HCT116 (cell line): ENCODE results near the gene KLHL18. TPM values are rescaled to one million over a fixed set of nuclear protein-coding genes. Genes with fewer than 3 reads are reported as not detected.

Source experiments
- ATAC-seq: fragments of 200-7000 bp; cut with Tn5 transposase; 2 replicates; pipeline ENCODE4 v1.9.1; 2020; ENCODE audit warnings: mild to moderate bottlenecking, moderate library complexity
- BruUV-seq: library from RNA; stranded (reverse); fragments of 400-500 nt; replicated peaks from 2 replicates; lab custom pipeline; 2021; lab: Mats Ljungman, UMichigan
- CTCF ChIA-PET: fragments of 300-600 bp; sonication (Branson Sonifier 250); formaldehyde crosslinking; loops from one replicate; lab custom pipeline; 2021; ENCODE audit warnings: antibody characterized with exemption; lab: Charles Lee
- POLR2A ChIA-PET: fragments of 300-600, 350-600 bp; sonication (Branson Sonifier 250); formaldehyde crosslinking; loops from one replicate; lab custom pipeline; 2021; ENCODE audit warnings: antibody characterized with exemption; lab: Charles Lee
- RAD21 ChIA-PET, 2 experiments: fragments of 300-600 bp; sonication (Branson Sonifier 250); formaldehyde crosslinking; loops; one replicate each; lab custom pipeline; 2023; ENCODE audit warnings: low total read pairs in 2 of 2; ENCODE audit not compliant: uncharacterized antibody in 2 of 2, unreplicated experiment in 2 of 2, low non-redundant PET in 1 of 2; lab: Charles Lee
- DNase-seq: peaks from one replicate; pipeline ENCODE4 v3.0.0-alpha.2; 2010; ENCODE audit warnings: low read depth, low spot score
- H2AFZ ChIP-seq: fragments of 200-600 bp; shearing (Covaris generic), sonication (generic); 2 replicates; pipeline ENCODE4 v1.6.1; 2017; ENCODE audit warnings: low read depth, mixed run types, mixed read lengths, antibody characterized with exemption, low read length; ENCODE audit not compliant: poor library complexity, severe bottlenecking
- H3K27ac ChIP-seq: 2 replicates; pipeline ENCODE4 v1.5.1; 2012; ENCODE audit warnings: low read depth, low read length
- H3K27me3 ChIP-seq: fragments of 200-600 bp; sonication (generic); 2 replicates; pipeline ENCODE4 v1.6.1; 2016; ENCODE audit warnings: mixed run types, low read length, mixed read lengths; ENCODE audit not compliant: insufficient read depth
- H3K36me3 ChIP-seq, 2 experiments: fragments of 200-500 bp in 1 of 2; fragments of 200-600 bp in 1 of 2; sonication (Bioruptor generic) in 1 of 2; sonication (generic) in 1 of 2; 2 replicates each; pipeline versions ENCODE4 v1.5.1 to v1.6.1; 2014 to 2016; ENCODE audit warnings: low read length in 2 of 2, inconsistent platforms in 1 of 2, mixed read lengths in 1 of 2, mixed run types in 1 of 2; ENCODE audit not compliant: insufficient read depth in 2 of 2, control insufficient read depth in 1 of 2
- H3K4me1 ChIP-seq, 2 experiments: fragments of 200-600 bp in 1 of 2; sonication (generic) in 1 of 2; 2 replicates each; pipeline versions ENCODE4 v1.5.1 to v1.6.1; 2012 to 2017; ENCODE audit warnings: low read length in 2 of 2, inconsistent platforms in 1 of 2, mild to moderate bottlenecking in 1 of 2, mixed read lengths in 1 of 2, mixed run types in 1 of 2, moderate library complexity in 1 of 2; ENCODE audit not compliant: insufficient read depth in 2 of 2, control insufficient read depth in 1 of 2
- H3K4me2 ChIP-seq: fragments of 200-600 bp; sonication (generic); 2 replicates; pipeline ENCODE4 v1.6.1; 2017; ENCODE audit warnings: mixed run types, low read length, mixed read lengths
- H3K4me3 ChIP-seq, 2 experiments: fragments of 200-600 bp in 1 of 2; sonication (generic) in 1 of 2; replicated peaks in 1 of 2; 2 replicates each; pipeline ENCODE4 v1.5.1; 2011 to 2016; ENCODE audit warnings: low read length in 2 of 2, control low read depth in 1 of 2, low read depth in 1 of 2, mild to moderate bottlenecking in 1 of 2, mixed read lengths in 1 of 2, mixed run types in 1 of 2
- H3K79me2 ChIP-seq: fragments of 200-600 bp; sonication (generic); 2 replicates; pipeline ENCODE4 v1.6.1; 2017; ENCODE audit warnings: mild to moderate bottlenecking, mixed run types, low read length, moderate library complexity, mixed read lengths; ENCODE audit not compliant: insufficient read depth
- H3K9ac ChIP-seq: fragments of 200-600 bp; sonication (generic); 2 replicates; pipeline ENCODE4 v1.6.1; 2016; ENCODE audit warnings: low read length, mixed read lengths
- H3K9me2 ChIP-seq: fragments of 200-600 bp; sonication (generic), shearing (Covaris generic); 2 replicates; pipeline ENCODE4 v1.6.1; 2017; ENCODE audit warnings: mixed run types, mild to moderate bottlenecking, moderate library complexity; ENCODE audit not compliant: insufficient read depth
- H3K9me3 ChIP-seq, 2 experiments: fragments of 200-500 bp in 1 of 2; fragments of 200-600 bp in 1 of 2; sonication (Bioruptor generic) in 1 of 2; sonication (generic) in 1 of 2; 2 replicates each; pipeline ENCODE4 v1.6.1; 2014 to 2017; ENCODE audit warnings: low read length in 2 of 2, mixed read lengths in 2 of 2, inconsistent platforms in 1 of 2, low read depth in 1 of 2, mild to moderate bottlenecking in 1 of 2, mixed run types in 1 of 2, moderate library complexity in 1 of 2; ENCODE audit not compliant: control insufficient read depth in 1 of 2, insufficient read depth in 1 of 2
- H4K20me1 ChIP-seq: fragments of 200-600 bp; sonication (generic), shearing (Covaris generic); 2 replicates; pipeline ENCODE4 v1.6.1; 2017; ENCODE audit warnings: mixed run types, mild to moderate bottlenecking, moderate library complexity; ENCODE audit not compliant: insufficient read depth
- CBX3 ChIP-seq: IDR thresholded peaks from 2 replicates; pipeline ENCODE4 v1.6.1; 2012; ENCODE audit warnings: low read depth
- CEBPB ChIP-seq: IDR thresholded peaks from 2 replicates; pipeline ENCODE4 v1.6.1; 2012; ENCODE audit warnings: low read depth
- EGR1 ChIP-seq: IDR thresholded peaks from 2 replicates; pipeline ENCODE4 v1.6.1; 2012; ENCODE audit warnings: low read depth
- ELF1 ChIP-seq: IDR thresholded peaks from 2 replicates; pipeline ENCODE4 v1.6.1; 2012; ENCODE audit warnings: low read depth, borderline replicate concordance
- EZH2 ChIP-seq: fragments of 200-600 bp; sonication (generic); IDR thresholded peaks from 2 replicates; pipeline ENCODE4 v1.6.1; 2017; ENCODE audit warnings: antibody characterized with exemption, mixed run types
- EZH2phosphoT487 ChIP-seq: fragments of 200-600 bp; IDR thresholded peaks from 2 replicates; pipeline ENCODE4 v1.6.1; 2018; ENCODE audit warnings: antibody characterized with exemption, borderline replicate concordance
- FOSL1 ChIP-seq: IDR thresholded peaks from 2 replicates; pipeline ENCODE4 v1.6.1; 2012; ENCODE audit warnings: low read depth
- JUND ChIP-seq: IDR thresholded peaks from 2 replicates; pipeline ENCODE4 v1.6.1; 2012
- POLR2AphosphoS5 ChIP-seq: IDR thresholded peaks from 2 replicates; pipeline ENCODE4 v1.6.1; 2011; ENCODE audit warnings: mild to moderate bottlenecking, low read depth, low read length, moderate library complexity
- RAD21 ChIP-seq: IDR thresholded peaks from 2 replicates; pipeline ENCODE4 v1.6.1; 2012; ENCODE audit warnings: low read depth, mild to moderate bottlenecking
- SIN3A ChIP-seq: IDR thresholded peaks from 2 replicates; pipeline ENCODE4 v1.6.1; 2012; ENCODE audit warnings: low read depth
- SP1 ChIP-seq: IDR thresholded peaks from 2 replicates; pipeline ENCODE4 v1.6.1; 2012; ENCODE audit warnings: low read depth
- SRF ChIP-seq: IDR thresholded peaks from 2 replicates; pipeline ENCODE4 v1.6.1; 2012; ENCODE audit warnings: low read depth
- TCF7L2 ChIP-seq: IDR thresholded peaks from 2 replicates; pipeline ENCODE4 v1.7.0; 2011; ENCODE audit warnings: borderline replicate concordance, inconsistent platforms; ENCODE audit not compliant: insufficient read depth, insufficient read length; ENCODE audit errors: extremely low read depth
- YY1 ChIP-seq: IDR thresholded peaks from 2 replicates; pipeline ENCODE4 v1.6.1; 2011; ENCODE audit warnings: low read length, low read depth, moderate library complexity, mild to moderate bottlenecking; ENCODE audit not compliant: insufficient replicate concordance; ENCODE audit errors: extremely low read depth
- ZFX ChIP-seq: fragments of 450-650 bp; IDR thresholded peaks from 2 replicates; pipeline ENCODE4 v1.6.1; 2017
- ZNF274 ChIP-seq: fragments of 200-500 bp; sonication (Bioruptor generic); IDR thresholded peaks from 2 replicates; pipeline ENCODE4 v1.6.1; 2014; ENCODE audit warnings: mild to moderate bottlenecking, low read depth, low read length, inconsistent platforms
- intact Hi-C: fragments of 100-400 bp; cut with micrococcal nuclease; formaldehyde crosslinking; loops from 2 replicates; pipeline ENCODE4 v1.10.0; 2022
- total RNA-seq: library from RNA; stranded (reverse); gene quantifications from one replicate; pipeline ENCODE4 v1.2.1, GENCODE V29; 2021; ENCODE audit not compliant: unreplicated experiment
- TF ChIP-seq, protein P1 (sequence below): IDR thresholded peaks from 2 replicates; pipeline ENCODE4 v1.6.1; 2012
- TF ChIP-seq, protein P2 (sequence below): IDR thresholded peaks from 2 replicates; pipeline ENCODE4 v1.6.1; 2012; ENCODE audit warnings: low read depth
- TF ChIP-seq, protein P3 (sequence below), 3 experiments: fragments of 200-600 bp in 1 of 3; sonication (generic) in 1 of 3; IDR thresholded peaks in 2 of 3; conservative IDR thresholded peaks in 1 of 3; 2 replicates each; pipeline ENCODE4 v1.5.1; 2012 to 2017; ENCODE audit warnings: low read depth in 2 of 3, low read length in 2 of 3, antibody characterized with exemption in 1 of 3, borderline replicate concordance in 1 of 3, control low read depth in 1 of 3, mild to moderate bottlenecking in 1 of 3, mixed read lengths in 1 of 3, mixed run types in 1 of 3, moderate library complexity in 1 of 3; ENCODE audit not compliant: insufficient read depth in 1 of 3

Gene KLHL18
- total RNA-seq, 1 experiment from 2014 or later = 32.3 TPM

DNA sequence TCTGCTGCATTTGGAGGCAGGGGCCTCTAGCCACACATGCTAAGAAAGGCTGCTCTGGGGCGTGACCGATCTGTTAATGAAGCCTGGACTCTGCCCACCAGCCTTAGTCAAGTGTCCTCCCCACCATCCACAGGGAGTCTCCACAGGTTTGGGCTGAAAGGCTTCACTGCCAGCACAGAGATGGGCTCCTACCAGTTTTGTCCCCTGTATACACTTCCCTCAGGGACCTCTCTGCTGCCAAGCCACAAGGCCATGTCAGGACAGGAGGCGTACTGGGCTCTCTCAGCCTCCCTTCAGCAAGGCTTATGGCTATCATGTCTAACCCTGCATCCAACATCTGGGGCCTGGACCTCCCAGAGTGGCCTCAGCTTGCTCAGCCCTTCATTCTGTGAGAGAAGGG is 23.6 kb upstream of the KLHL18 start:
- CTCF ChIA-PET = no interaction called here
- Histone ChIP-seq H2AFZ (no peak overlapping the region), H3K27ac (no peak overlapping the region), H3K4me3 (no peak overlapping the region), H3K9me3 (no peaks in the 10 kb centered on the region), H3K9me2 (no peaks in the 10 kb centered on the region), H3K9ac (no peak overlapping the region), H4K20me1 (no peaks in the 10 kb centered on the region), H3K79me2 (no peaks in the 10 kb centered on the region), H3K27me3 (no peaks in the 10 kb centered on the region), H3K4me1 (no peaks in the 10 kb centered on the region), H3K36me3 (no peaks in the 10 kb centered on the region), H3K4me2 (no peak overlapping the region)
- RAD21 ChIA-PET = no interaction called here
- DNase-seq (no peak), ATAC-seq (no peak)
- no TSS peak for BruUV-seq
- no peak for TF ChIP-seq CEBPB
- no peak for TF ChIP-seq RAD21
- TF ChIP-seq ZFX = no peak
- TF ChIP-seq, protein P1, sequence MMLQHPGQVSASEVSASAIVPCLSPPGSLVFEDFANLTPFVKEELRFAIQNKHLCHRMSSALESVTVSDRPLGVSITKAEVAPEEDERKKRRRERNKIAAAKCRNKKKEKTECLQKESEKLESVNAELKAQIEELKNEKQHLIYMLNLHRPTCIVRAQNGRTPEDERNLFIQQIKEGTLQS = no peak
- no peak for TF ChIP-seq EZH2
- no peak for TF ChIP-seq SRF
- TF ChIP-seq SIN3A = no peak
- TF ChIP-seq EZH2phosphoT487 = no peak
- no peak for TF ChIP-seq YY1
- TF ChIP-seq FOSL1 = no peak
- no peak for TF ChIP-seq SP1
- no peak for TF ChIP-seq EGR1
- TF ChIP-seq, protein P2, sequence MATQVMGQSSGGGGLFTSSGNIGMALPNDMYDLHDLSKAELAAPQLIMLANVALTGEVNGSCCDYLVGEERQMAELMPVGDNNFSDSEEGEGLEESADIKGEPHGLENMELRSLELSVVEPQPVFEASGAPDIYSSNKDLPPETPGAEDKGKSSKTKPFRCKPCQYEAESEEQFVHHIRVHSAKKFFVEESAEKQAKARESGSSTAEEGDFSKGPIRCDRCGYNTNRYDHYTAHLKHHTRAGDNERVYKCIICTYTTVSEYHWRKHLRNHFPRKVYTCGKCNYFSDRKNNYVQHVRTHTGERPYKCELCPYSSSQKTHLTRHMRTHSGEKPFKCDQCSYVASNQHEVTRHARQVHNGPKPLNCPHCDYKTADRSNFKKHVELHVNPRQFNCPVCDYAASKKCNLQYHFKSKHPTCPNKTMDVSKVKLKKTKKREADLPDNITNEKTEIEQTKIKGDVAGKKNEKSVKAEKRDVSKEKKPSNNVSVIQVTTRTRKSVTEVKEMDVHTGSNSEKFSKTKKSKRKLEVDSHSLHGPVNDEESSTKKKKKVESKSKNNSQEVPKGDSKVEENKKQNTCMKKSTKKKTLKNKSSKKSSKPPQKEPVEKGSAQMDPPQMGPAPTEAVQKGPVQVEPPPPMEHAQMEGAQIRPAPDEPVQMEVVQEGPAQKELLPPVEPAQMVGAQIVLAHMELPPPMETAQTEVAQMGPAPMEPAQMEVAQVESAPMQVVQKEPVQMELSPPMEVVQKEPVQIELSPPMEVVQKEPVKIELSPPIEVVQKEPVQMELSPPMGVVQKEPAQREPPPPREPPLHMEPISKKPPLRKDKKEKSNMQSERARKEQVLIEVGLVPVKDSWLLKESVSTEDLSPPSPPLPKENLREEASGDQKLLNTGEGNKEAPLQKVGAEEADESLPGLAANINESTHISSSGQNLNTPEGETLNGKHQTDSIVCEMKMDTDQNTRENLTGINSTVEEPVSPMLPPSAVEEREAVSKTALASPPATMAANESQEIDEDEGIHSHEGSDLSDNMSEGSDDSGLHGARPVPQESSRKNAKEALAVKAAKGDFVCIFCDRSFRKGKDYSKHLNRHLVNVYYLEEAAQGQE = no peak
- no peak for TF ChIP-seq ELF1
- no peak for TF ChIP-seq JUND
- TF ChIP-seq TCF7L2 = no peak
- TF ChIP-seq, protein P3, sequence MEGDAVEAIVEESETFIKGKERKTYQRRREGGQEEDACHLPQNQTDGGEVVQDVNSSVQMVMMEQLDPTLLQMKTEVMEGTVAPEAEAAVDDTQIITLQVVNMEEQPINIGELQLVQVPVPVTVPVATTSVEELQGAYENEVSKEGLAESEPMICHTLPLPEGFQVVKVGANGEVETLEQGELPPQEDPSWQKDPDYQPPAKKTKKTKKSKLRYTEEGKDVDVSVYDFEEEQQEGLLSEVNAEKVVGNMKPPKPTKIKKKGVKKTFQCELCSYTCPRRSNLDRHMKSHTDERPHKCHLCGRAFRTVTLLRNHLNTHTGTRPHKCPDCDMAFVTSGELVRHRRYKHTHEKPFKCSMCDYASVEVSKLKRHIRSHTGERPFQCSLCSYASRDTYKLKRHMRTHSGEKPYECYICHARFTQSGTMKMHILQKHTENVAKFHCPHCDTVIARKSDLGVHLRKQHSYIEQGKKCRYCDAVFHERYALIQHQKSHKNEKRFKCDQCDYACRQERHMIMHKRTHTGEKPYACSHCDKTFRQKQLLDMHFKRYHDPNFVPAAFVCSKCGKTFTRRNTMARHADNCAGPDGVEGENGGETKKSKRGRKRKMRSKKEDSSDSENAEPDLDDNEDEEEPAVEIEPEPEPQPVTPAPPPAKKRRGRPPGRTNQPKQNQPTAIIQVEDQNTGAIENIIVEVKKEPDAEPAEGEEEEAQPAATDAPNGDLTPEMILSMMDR (IDR thresholded peaks at IDR 0.05 in 2 of 3, conservative IDR thresholded peaks at IDR 0.05 in 1 of 3; ENCODE audit: borderline replicate concordance in 1 of 3, insufficient read depth in 1 of 3, low read depth in 2 of 3, low read length in 2 of 3) = no peak
- no peak for TF ChIP-seq POLR2AphosphoS5
- TF ChIP-seq CBX3 = no peak
- TF ChIP-seq ZNF274 = no peak
- intact Hi-C loops = no loop called here
- POLR2A ChIA-PET = no interaction called here
